Mesenteric fat pad (tissue), 1 donor: Measurements from ENCODE around the gene PDIA5. TPM values are rescaled to one million over a fixed set of nuclear protein-coding genes. Genes with fewer than 3 reads are reported as not detected.
"Not testable (repeated sequence)": the region's sequence is repeated elsewhere in the genome, so short reads cannot be mapped to it uniquely, and the experiment has no call there.

ENCODE experiments used
- DNase-seq: peaks from one replicate; pipeline ENCODE4 v3.0.0-alpha.2; 2020; ENCODE audit warnings: low spot score
- total RNA-seq: library from RNA; stranded (reverse); fragmentation: NEBNext Ultra II Directional; extraction: Animal tissue kit (Norgen Biotek cat#: 25700); gene quantifications from one replicate; pipeline ENCODE4 v1.2.1, GENCODE V29; 2021
- donor health status: DM: yes; HTN: yes; CAD: no.

PDIA5 gene
- total RNA-seq, 1 donor from 2014 or later = 17.4 TPM

DNA sequence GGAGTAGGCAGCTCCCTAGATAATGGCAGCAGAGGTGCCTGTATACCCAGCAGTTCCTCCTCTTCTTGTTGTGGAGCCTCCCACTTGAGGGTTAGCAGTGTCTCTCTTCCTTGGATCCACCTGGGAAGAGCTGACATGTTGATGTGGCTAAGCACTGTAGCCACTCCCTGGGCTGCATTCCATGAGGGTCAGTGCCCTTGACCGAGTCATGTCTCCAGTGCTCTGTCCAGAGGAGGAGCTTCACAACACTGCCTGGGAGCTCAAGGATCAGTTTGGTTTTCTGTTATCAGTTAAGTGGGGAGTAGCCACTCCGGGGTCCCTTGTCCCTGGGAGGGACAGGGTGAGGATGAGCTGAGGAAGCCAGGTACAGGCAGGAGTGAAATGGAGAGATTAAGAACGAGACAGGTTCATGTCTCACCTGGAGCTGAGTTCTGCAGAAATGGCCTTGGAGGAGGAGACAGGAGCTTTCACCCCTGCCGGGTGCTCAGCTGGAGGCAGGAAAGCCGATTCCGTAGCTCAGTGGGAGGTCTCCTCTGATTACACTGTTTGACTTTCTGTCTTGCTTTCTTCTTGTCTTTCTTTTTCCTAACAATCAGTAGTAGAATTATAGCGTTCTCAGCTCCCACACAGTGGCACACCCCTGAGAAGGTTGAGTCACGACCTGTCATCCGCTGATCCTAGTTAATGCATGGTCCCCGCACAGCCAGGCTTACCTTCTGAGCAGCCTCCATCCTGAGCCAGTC, 77.0 kb downstream of the PDIA5 start:
- no peak for DNase-seq

DNA sequence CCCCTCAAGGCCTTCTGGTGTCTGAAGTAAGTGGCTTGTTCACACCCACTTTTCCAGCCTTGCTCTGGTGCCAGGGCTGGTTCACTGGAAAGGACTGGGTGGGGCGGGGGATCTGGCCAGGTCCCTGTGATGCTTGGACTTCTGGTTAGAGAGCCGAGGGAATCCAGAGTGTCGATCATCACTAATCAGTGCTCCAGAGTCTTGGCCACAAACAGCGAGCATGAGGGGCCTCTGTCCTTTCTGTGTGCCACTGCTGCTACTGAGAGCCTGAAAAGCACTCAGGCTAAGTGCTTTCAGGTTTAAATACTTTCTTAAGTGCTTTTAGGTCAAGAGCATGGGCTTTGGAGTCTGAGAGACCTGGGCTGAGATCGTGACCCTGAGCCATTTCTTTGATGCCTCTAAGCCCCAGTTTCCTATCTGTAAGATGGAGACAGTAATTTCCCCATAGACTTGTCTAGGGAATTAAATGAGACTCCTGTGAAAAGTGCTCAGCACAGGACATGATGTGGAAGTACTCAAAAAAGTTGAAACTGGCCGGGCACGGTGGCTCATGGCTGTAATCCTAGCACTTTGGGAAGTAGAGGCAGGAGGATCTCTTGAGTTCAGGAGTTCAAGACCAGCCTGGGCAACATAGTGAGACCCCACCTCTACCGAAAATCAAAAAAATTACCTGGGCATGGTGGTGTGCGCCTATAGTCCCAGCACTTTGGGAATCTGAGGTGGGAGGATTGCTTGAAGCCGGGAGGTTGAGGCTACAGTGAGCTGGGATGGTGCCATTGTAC, 81.1 kb downstream of the PDIA5 start:
- no peak for DNase-seq

DNA sequence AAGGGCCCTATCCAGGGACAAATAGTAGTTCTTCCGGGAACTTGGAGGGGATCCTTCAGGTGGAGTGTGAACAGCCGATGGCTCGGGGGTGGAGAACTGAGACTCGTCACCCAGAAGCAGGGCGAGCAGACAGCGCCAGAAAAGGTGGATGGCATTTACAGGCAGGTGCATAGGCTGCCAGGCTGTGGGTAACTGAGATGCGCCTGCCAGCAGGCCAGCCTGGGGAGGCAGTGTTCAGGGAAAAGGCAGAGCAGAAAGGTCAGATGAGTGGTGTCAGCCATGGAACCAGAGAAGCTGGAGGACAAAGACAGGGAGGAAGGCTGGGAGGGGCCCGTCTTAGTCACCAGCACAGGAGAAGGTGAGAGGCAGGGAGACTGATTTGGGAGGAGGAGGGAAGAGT, 81.9 kb downstream of the PDIA5 start:
- no peak for DNase-seq

DNA sequence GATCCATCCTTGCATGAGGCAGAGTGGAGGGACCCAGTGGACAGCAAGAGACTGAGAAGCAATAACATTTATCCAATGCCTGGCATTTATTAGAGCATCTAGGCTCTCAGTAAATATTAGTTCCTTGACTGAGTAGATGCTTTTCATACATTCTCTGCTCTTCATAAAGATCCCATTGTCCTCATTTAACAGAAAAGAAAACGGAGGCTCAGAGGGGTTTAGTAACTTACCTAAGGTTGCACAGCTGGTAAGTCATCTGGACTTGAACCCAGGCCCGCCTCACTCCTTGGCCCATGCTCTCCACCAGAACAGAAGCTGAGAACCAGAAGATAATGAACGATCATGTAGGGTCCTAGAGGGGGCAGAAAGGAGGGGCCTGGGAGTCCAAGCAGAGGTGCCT, 82.7 kb downstream of the PDIA5 start:
- DNase-seq = no peak

DNA sequence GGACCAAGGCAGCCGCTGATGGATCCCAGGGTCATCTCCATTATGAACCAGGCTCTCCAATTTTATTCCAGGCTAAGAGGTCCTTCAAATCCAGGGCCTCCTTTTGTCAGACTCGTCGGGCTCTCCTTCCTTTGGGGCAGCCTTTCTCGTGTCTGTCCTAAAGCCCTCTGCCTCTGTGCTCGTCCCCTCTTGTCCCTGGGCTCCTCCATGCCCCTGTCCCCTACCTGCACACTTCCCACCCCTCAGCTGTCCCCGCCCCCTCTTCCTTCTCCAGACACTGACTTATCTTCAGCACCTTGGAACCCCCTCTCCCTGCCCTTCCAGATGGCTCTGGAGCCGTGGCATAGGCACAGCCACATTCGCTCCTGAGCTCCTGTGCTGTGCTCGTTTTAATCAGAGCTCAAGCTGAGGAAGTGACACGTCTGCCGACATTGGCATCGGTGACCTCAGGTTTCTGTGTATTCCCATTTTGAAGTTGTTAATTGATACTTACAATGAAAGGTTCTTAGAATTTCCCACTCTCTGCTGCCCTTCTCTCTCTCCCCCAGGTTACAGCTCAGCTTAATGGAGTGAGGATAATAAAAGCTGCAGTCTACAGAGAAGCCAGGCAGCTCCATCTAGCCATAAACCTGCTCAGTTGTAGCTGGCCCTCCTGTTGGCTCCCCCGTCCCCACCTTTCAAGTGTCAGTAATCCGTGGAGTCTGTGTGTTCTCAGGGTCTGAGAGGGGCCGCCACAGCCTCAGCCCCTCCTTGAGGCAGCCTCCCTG, 83.8 kb downstream of the PDIA5 start:
- DNase-seq = no peak

DNA sequence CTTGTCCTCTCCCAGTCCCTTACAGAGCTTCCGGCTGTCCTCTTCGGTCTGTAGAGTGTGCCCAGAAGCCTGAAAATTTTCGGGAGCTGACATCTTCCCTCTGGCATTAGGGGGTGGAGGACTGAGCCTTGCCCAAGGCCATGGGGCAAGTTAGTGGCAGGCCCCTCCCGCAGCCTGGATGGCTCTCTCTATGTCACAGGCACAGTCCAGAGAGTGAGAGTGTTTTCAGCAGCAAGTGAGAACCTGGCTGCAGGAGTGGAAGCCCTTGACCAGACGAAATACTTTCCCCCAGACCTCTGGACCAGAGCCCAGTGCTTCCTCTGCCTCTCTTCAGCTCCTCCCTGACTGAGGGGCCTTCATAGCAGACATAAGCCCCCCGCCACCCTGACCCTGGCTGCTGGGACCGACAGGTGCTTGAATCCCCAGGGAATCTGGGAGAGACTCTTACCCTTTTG, 84.5 kb downstream of the PDIA5 start:
- DNase-seq = no peak

DNA sequence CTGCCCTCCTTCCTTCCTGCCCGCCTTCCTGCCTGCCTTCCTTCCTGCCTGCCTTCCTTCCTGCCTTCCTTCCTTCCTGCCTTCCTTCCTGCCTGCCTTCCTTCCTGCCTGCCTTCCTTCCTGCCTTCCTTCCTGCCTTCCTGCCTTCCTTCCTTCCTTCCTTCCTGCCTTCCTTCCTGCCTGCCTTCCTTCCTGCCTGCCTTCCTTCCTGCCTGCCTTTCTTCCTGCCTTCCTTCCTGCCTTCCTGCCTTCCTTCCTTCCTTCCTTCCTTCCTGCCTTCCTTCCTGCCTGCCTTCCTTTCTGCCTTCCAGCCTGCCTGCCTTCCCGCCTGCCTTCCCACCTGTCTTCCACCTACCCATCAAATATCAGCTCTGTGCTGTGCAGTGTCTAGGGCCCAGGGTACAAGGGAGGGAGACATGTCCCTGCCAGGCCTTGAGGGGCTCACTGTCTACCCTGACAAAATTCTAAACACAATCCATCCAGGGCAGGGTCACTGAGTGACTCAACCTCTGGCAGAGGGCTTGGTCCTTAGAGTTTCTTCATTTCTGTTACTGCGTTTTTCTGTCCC, 85.1 kb downstream of the PDIA5 start:
- not testable (repeated sequence) for DNase-seq

DNA sequence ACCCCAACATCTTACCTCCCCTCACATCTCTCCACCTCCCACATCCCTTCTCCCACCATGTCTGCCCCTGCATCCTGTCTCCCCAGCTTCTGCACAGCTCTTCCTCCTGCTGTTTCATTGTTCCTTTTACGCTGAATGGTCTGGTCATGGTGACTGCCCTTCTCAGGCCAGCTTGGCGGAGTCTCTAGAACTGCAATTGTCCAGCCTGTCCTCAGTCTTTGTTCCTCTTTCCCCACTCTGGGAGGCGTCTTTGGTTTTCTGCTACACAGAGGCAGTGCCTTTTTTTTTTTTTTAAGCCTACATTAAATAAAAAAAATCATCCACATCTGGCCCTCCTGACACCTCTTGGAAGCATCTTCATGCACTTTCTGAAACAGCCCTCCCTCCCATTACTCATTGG, 85.9 kb downstream of the PDIA5 start:
- no peak for DNase-seq

DNA sequence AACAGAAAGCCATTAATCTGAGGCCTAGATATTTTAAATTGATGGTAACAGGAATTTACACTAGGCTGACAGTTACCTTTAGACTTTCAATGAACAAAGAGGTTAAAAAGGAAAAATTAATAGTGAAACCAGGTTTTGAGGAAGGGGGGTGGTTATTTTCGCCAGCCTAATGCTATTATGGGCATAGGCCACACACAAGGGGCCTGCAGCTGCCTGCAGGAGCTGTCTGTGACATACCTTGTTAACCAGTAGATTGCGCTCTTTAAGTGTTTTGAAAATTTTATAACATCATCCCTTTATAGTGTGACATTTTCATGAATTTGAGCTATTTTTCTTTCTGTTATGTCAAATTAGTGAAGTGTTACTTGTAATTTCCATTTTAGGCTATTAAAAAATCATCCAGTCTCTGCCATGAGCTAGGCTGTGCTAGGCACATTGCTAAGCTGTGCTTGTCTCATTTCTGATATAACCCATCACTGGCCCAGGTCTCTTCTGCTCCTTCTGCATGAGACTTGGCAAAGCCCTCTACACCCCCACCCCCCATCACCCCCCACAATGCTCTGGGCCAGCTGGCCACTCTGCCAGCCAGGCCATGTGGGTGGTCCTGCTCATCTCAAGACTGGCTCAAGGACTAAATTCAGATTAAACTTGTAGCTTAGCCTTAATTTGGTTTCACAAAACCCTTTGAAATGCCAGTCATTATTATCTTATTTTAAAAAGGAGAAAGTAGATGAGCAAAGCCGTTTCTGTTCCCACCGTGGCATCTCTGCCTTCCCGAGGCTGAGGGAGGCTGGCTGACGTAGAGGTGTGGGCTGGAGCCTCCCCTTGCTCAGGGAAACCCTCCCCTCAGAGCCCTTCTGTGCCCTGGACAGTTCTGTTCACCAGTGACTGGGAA, 86.5 kb downstream of the PDIA5 start:
- no peak for DNase-seq

DNA sequence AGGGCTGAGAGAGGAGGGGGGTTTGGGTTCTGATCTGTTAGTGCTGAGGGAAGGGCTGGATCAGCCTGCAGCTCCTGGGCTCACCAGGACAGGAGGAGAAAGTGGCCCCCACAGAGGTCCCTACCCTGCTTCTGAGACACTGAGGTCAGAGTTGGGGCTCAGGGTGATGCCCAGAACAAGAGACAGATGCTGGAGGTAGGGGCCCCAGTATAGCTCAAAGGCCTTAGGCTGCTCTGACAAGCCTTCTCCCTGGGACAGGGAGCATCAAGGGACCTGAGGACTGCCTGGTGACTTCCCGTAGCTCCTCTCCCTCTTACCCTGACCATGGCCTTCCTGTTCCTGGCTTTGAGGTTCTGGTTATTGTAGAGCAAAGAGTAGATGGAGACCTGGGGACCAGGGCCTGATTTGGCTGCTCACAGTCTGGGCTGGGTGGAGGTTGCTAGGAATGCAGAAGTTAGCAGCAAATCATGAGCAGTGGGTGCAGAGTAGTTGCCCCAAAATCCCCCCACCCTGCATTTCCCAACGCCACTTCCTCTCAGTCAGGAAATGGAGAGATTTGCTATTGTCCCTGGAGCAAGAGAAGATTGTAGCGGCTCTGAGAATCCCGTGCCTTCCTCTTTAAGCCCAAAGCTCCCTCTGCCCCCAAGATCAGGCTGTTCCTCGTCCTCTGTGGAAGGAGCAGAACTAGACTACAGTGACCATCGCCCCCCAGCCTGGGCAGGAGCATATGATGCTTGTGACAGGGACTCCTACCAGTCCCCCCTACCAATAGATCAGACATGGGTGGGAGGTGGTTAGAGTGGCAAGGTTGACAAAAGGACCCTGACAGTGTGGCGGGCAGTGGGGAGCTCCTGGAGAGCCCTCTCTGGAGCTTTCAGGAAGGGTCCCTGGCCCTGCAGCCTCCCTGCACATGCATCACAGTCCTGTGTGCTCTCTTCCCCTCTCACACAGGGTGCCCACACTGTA, 87.5 kb downstream of the PDIA5 start:
- DNase-seq = no peak

DNA sequence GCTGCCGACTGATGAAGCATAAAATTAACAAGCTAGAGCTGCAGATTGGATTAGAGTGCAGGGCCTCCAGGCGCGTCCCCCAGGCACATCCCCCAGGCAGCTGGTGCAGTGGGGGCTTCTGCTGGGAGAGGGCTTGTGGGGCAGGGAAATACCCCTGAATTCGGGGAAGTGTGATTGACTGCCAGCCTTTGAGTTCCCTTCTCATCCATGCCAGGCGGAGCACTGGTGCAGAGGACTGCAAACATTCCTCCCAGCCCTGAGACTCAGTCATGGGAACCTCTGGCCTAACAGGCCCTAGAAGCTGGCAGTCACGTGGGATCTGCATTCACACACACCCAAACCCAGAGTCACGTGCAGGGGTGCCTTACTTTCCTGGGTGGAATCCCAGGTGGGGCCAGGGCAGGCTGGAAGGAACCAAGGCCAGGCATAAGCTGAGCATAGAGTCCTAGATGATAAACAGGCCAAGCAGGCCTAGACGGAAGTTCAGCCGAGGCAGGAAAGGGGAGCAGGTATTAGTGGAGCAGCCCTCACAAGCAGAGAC, 88.7 kb downstream of the PDIA5 start:
- DNase-seq = no peak

DNA sequence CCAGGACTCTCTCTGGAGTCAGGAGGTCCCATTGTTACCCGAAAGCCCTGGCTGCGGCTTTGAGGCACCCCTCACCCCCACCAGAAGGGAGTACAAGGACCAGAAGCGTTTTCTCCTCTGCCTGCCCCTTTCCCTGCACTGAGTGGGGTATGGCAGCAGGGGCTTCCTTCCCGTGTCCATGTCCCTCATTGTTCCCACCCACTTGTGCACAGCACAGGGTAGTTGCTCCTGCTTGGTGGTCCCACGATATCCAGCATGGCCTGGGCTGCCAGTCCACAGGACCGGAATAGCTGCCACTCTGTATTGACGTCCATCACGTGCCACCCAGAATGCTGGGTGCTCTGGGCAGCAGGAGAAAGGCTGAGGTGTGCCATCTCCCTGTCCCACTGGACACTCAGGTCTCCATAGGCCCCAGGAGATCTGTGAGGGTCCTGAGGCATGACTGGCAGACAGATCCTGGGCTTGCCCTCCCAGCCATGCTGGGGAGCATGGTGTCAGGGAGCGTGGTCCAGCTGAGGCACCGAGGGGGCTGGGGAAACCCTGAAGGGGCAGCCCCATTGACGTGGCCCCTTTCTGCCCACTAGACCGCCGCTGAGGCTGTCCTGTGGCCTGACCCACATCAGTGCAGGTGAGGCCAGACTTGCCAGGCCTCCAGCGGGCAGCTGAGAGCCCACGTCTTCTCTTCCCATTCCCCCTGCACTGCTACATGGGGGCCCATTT, 89.6 kb downstream of the PDIA5 start:
- DNase-seq = no peak

DNA sequence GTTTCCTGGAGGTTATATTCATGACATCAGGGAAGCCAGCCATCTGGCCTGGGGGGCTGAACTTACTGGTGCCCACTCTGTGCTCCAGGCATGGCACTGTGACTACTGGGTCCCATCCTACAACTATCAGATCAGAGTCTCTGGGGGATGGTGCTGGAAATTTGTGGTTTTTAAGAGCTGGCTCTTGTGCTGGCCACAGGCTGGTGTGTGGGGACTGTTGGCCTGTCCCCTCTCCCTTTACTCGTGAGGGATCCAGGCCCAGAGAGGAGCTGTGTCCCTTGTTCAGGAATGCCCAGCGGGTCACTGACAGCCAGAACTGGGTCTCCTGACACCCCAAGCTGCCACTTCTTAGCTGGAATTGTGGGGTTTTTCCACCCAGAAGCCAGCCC, 90.4 kb downstream of the PDIA5 start:
- no peak for DNase-seq

DNA sequence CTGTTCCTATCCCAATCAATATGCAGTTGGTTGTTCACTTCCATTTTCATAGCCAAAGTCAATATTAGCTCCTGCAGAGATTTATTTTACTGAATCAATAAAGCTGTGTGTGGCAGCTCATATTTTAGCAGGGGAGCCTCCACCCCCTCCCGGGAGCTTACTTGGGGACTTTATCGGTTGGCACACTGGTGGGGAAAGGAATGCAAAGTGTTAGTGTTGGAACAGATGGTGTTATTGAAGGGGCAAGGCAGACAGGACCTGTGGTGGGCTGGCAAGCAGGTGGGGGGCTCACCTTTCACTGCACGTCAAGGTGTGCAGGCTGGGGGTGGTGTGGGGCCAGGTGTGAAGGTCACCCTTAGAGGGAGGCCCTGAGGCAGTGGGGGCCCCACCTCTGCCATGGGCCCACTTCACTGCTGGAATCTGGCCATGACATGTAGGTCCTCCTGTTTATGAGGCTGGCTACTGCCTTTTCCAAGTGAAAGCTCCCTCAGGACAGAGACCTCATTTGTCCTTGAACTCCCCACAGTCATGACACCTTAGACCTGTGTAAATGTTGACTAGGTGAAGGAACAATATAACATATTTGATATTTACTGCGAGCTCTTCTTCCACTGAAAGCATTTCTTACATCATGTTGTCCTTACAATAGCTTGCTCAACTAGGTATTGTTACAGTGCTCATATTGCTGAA, 90.9 kb downstream of the PDIA5 start:
- DNase-seq = no peak

DNA sequence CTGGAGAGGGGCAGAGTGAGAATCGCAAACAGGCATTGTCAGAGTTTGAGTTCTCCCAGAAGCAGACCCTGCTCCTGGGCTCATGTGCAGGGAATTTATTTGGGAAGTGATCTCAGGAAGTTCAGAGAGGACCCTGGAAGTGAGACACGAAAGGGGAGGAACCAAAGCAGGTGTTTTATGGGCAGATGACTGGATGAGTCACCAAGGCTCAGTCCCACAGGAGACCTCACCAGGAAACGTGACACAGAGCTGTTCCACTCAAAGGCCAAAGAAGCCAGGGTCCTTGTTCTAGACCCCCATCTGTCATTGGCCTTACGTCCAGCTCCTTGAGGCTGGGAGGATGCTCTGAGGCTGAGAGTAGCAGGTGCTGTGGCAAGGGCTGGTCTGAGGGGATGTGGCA, 91.5 kb downstream of the PDIA5 start:
- no peak for DNase-seq

DNA sequence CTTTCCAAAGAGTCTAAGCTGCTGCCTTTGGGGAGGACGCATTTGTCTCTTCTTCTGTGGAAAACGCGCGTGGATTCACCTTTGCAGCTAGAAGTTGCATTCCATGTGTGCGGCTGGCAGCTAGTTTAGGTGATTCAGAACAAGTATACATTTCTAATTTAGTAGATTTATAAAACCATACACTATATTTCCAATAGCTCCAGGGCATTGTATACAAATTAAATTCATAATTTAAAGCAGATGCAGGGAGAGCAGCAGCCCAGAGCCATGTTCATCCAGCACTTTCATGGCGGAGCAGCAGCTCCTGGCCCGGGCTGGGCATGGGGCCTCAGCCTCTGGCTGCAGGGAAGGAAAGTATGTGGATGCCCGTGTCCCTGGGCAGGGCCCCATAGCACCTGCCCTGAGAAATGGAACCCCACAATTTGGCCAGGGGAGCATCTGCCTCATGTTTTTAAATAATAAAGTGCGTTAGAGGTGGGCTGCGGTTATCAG, 92.1 kb downstream of the PDIA5 start:
- no peak for DNase-seq

DNA sequence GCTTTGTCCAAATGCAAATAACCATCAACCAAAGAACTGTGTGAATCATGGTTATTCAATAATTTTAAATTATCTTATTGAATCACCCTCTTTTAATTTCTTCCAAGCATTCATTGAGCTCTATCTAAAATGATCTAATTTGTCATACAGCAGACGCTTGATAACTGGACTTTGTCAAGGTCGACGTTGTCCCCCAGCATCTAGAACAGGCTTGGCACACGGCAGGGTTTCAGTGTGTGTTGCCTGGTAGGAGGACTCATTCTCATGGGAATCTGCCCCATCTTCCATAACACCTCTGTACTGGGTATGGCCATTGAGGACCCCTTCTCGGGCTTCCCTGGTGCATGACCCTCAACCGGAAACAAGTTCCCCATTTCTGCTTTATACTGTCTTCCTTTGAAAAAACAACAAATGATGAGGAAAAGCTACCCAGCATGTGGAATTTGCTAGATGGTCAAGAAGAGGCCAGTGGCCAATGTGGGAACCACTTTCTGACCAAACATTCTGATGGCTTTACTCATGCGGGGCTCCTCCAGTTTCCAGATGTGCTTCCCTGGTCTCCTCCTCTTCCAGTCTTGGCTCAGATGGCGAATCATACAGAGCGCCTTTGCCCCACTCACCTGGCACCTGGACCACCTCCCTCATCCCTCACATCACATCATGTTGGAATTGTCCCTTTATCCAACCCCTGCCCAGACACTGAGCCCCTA, 93.3 kb downstream of the PDIA5 start:
- DNase-seq = no peak
